H9 (cell line): ENCODE measurements around the gene PPP1R13B. TPM values are rescaled to one million over a fixed set of nuclear protein-coding genes. Genes with fewer than 3 reads are reported as not detected.

Experiments
- DNase-seq: peaks from one replicate; pipeline ENCODE4 v3.0.0-alpha.2; 2017
- H2AFZ ChIP-seq: one replicate; pipeline ENCODE4 v1.6.1; 2013; ENCODE audit warnings: mild to moderate bottlenecking, low read length, control low read depth, moderate library complexity
- H2AK5ac ChIP-seq: 2 replicates; pipeline ENCODE4 v1.6.1; 2013; ENCODE audit warnings: low read length, control low read depth, mixed read lengths; ENCODE audit not compliant: insufficient read length
- H2BK120ac ChIP-seq: one replicate; pipeline ENCODE4 v1.6.1; 2013; ENCODE audit warnings: low read depth, mild to moderate bottlenecking, low read length, control low read depth, inconsistent platforms; ENCODE audit not compliant: poor library complexity, severe bottlenecking
- H2BK12ac ChIP-seq: 2 replicates; pipeline ENCODE4 v1.6.1; 2013; ENCODE audit warnings: low read length, control low read depth, mixed read lengths, low read depth; ENCODE audit not compliant: insufficient read length
- H2BK15ac ChIP-seq: 2 replicates; pipeline ENCODE4 v1.6.1; 2013; ENCODE audit warnings: low read depth, low read length, control low read depth
- H2BK20ac ChIP-seq: one replicate; pipeline ENCODE4 v1.6.1; 2013; ENCODE audit warnings: low read depth, mild to moderate bottlenecking, low read length, control low read depth, inconsistent platforms; ENCODE audit not compliant: poor library complexity, severe bottlenecking
- H2BK5ac ChIP-seq: 2 replicates; pipeline ENCODE4 v1.6.1; 2013; ENCODE audit warnings: low read length, control low read depth, mixed read lengths; ENCODE audit not compliant: insufficient read length
- H3K14ac ChIP-seq: 2 replicates; pipeline ENCODE4 v1.6.1; 2013; ENCODE audit warnings: low read length, control low read depth; ENCODE audit not compliant: insufficient read depth
- H3K18ac ChIP-seq: 2 replicates; pipeline ENCODE4 v1.6.1; 2013; ENCODE audit warnings: low read depth, mild to moderate bottlenecking, mixed read lengths, low read length, control low read depth; ENCODE audit not compliant: insufficient read length
- H3K23ac ChIP-seq: 2 replicates; pipeline ENCODE4 v1.6.1; 2013; ENCODE audit warnings: low read length, control low read depth, mixed read lengths, low read depth; ENCODE audit not compliant: insufficient read length
- H3K23me2 ChIP-seq: 2 replicates; pipeline ENCODE4 v1.6.1; 2013; ENCODE audit warnings: low read depth, mild to moderate bottlenecking, mixed read lengths, low read length, control low read depth; ENCODE audit not compliant: insufficient read length, poor library complexity, severe bottlenecking
- H3K27ac ChIP-seq: 2 replicates; pipeline ENCODE4 v1.5.1; 2013; ENCODE audit warnings: low read length, control low read depth, mixed read lengths, low read depth; ENCODE audit not compliant: insufficient read length
- H3K27me3 ChIP-seq: 2 replicates; pipeline ENCODE4 v1.6.1; 2013; ENCODE audit warnings: low read length, control low read depth, inconsistent platforms; ENCODE audit not compliant: insufficient read depth
- H3K4ac ChIP-seq: 2 replicates; pipeline ENCODE4 v1.6.1; 2013; ENCODE audit warnings: low read depth, mild to moderate bottlenecking, control low read depth, inconsistent platforms, low read length, moderate library complexity
- H3K4me1 ChIP-seq: 2 replicates; pipeline ENCODE4 v1.6.1; 2013; ENCODE audit warnings: low read length, control low read depth, inconsistent platforms; ENCODE audit not compliant: insufficient read depth
- H3K4me2 ChIP-seq: 2 replicates; pipeline ENCODE4 v1.6.1; 2013; ENCODE audit warnings: low read length, control low read depth, mixed read lengths; ENCODE audit not compliant: insufficient read length, insufficient read depth
- H3K56ac ChIP-seq: 2 replicates; pipeline ENCODE4 v1.6.1; 2013; ENCODE audit warnings: low read depth, mild to moderate bottlenecking, mixed read lengths, low read length, control low read depth; ENCODE audit not compliant: insufficient read length
- H3K79me1 ChIP-seq: 2 replicates; pipeline ENCODE4 v1.6.1; 2013; ENCODE audit warnings: low read depth, mild to moderate bottlenecking, moderate library complexity, low read length, control low read depth, inconsistent platforms; ENCODE audit not compliant: insufficient read depth, poor library complexity, severe bottlenecking
- H3K79me2 ChIP-seq: 2 replicates; pipeline ENCODE4 v1.6.1; 2013; ENCODE audit warnings: low read length, control low read depth, inconsistent platforms; ENCODE audit not compliant: insufficient read depth
- H3K9ac ChIP-seq: 2 replicates; pipeline ENCODE4 v1.6.1; 2013; ENCODE audit warnings: low read length, control low read depth, mixed read lengths; ENCODE audit not compliant: insufficient read length; ENCODE audit errors: extremely low read depth
- H3K9me3 ChIP-seq: one replicate; pipeline ENCODE4 v1.6.1; 2013; ENCODE audit warnings: low read depth, low read length, inconsistent platforms; ENCODE audit not compliant: control insufficient read depth
- H3T11ph ChIP-seq: one replicate; pipeline ENCODE4 v1.6.1; 2013; ENCODE audit warnings: mild to moderate bottlenecking, low read length, control low read depth, inconsistent platforms
- H4K20me1 ChIP-seq: one replicate; pipeline ENCODE4 v1.6.1; 2013; ENCODE audit not compliant: control insufficient read depth, insufficient read length, insufficient read depth
- H4K5ac ChIP-seq: 2 replicates; pipeline ENCODE4 v1.6.1; 2013; ENCODE audit warnings: low read depth, mild to moderate bottlenecking, mixed read lengths, low read length, control low read depth; ENCODE audit not compliant: insufficient read length
- H4K8ac ChIP-seq: replicated peaks from 2 replicates; pipeline ENCODE4 v1.6.1; 2013; ENCODE audit warnings: low read length, control low read depth, mixed read lengths, low read depth; ENCODE audit not compliant: insufficient read length
- H4K91ac ChIP-seq: 2 replicates; pipeline ENCODE4 v1.6.1; 2013; ENCODE audit warnings: low read depth, mild to moderate bottlenecking, moderate library complexity, mixed read lengths, low read length, control low read depth; ENCODE audit not compliant: insufficient read length
- H3K27ac Mint-ChIP-seq, 3 experiments: 2 replicates in 2 of 3; 3 replicates in 1 of 3; pipeline ENCODE4 v1.8.0; 2020 to 2021; ENCODE audit warnings: mixed read lengths in 3 of 3, mild to moderate bottlenecking in 1 of 3, moderate library complexity in 1 of 3
- H3K27me3 Mint-ChIP-seq: 2 replicates; pipeline ENCODE4 v1.8.0; 2021; ENCODE audit warnings: low read depth, mild to moderate bottlenecking, moderate library complexity, mixed read lengths
- H3K36me3 Mint-ChIP-seq, 3 experiments: 2 replicates in 2 of 3; 3 replicates in 1 of 3; pipeline ENCODE4 v1.8.0; 2020 to 2021; ENCODE audit warnings: low read depth in 3 of 3, mixed read lengths in 3 of 3; ENCODE audit not compliant: insufficient read depth in 1 of 3
- H3K4me1 Mint-ChIP-seq, 2 experiments: 2 replicates each; pipeline ENCODE4 v1.8.0; 2020; ENCODE audit warnings: mixed read lengths in 2 of 2
- H3K4me3 Mint-ChIP-seq, 2 experiments: 2 replicates in 1 of 2; 3 replicates in 1 of 2; pipeline ENCODE4 v1.8.0; 2020 to 2021; ENCODE audit warnings: mild to moderate bottlenecking in 2 of 2, mixed read lengths in 2 of 2, moderate library complexity in 1 of 2
- H3K9me3 Mint-ChIP-seq, 2 experiments: 2 replicates in 1 of 2; 3 replicates in 1 of 2; pipeline ENCODE4 v1.8.0; 2020; ENCODE audit warnings: mild to moderate bottlenecking in 2 of 2, mixed read lengths in 2 of 2, moderate library complexity in 1 of 2
- CTCF ChIP-seq: fragments of 200-600 bp; sonication (generic); conservative IDR thresholded peaks from 3 replicates; pipeline ENCODE4 v1.8.0; 2021; ENCODE audit warnings: antibody characterized with exemption, mild to moderate bottlenecking
- WGBS: extraction: QIAGEN DNeasy Blood & Tissue Kit; methylation state at CpG from one replicate; pipeline ENCODE4 v1.1.7; 2013; ENCODE audit warnings: missing lambda C conversion rate, low lambda C conversion rate, mixed read lengths; ENCODE audit not compliant: insufficient read length; ENCODE audit errors: extremely low coverage; 5-methylcytosine and 5-hydroxymethylcytosine counted together
- total RNA-seq: library from RNA; stranded (reverse); gene quantifications from 2 replicates; pipeline ENCODE4 v1.2.1, GENCODE V29; 2021

Gene PPP1R13B
- total RNA-seq, 1 experiment from 2014 or later = 6.0 TPM

- no peak overlapping the region for H2BK20ac ChIP-seq
- no peak overlapping the region for H4K8ac ChIP-seq
- H3K4ac ChIP-seq = no peak overlapping the region
- no peak overlapping the region for H4K91ac ChIP-seq
- H2AFZ ChIP-seq = no peak overlapping the region
- no peak overlapping the region for H3K18ac ChIP-seq
- no CpG with 5 or more reads among the region's 23 CpGs for WGBS
- H3K27me3 ChIP-seq = no peaks in the 10 kb centered on the region
- no peak for DNase-seq
- no peaks in the 10 kb centered on the region for H3K4me1 ChIP-seq
- TF ChIP-seq CTCF = no peak
- H3K27ac ChIP-seq = no peak overlapping the region
- no peaks in the 10 kb centered on the region for H4K20me1 ChIP-seq
- H2BK12ac ChIP-seq = no peak overlapping the region
- H3K79me1 ChIP-seq = no peaks in the 10 kb centered on the region
- no peak overlapping the region for H3K23ac ChIP-seq
- H2BK120ac ChIP-seq = no peak overlapping the region
- H3K9me3 Mint-ChIP-seq = no peaks in the 10 kb centered on the region
- no peak overlapping the region for H4K5ac ChIP-seq
- H3K9ac ChIP-seq = no peak overlapping the region
- H3K4me3 Mint-ChIP-seq = no peak overlapping the region
- H3K4me2 ChIP-seq = no peak overlapping the region
- H3K56ac ChIP-seq = no peak overlapping the region
- no peak overlapping the region for H3K14ac ChIP-seq
- no peaks in the 10 kb centered on the region for H3K9me3 ChIP-seq
- H3K23me2 ChIP-seq = no peaks in the 10 kb centered on the region
- no peak overlapping the region for H3T11ph ChIP-seq
- H2AK5ac ChIP-seq = no peak overlapping the region
- H3K36me3 Mint-ChIP-seq = peaks cover 8 to 77% (median 58%) of the 10 kb centered on the region in 3 experiments; a peak in 6 of 7 replicates
- no peaks in the 10 kb centered on the region; a peak in 2 of 4 replicates for H3K4me1 Mint-ChIP-seq
- no peaks in the 10 kb centered on the region for H3K27me3 Mint-ChIP-seq
- H2BK15ac ChIP-seq = no peak overlapping the region
- 0 out of 2 replicates have a peak, but pooled peaks cover 2% of the 10 kb centered on the region for H3K79me2 ChIP-seq
- no peak overlapping the region for H2BK5ac ChIP-seq
- H3K27ac Mint-ChIP-seq = no peak overlapping the region
Observed at GRCh38 chr14:103685276-103686211, 161.8 kb downstream of the PPP1R13B start.
